Activated CD8-positive, alpha-beta T cell treated with anti-CD3 and anti-CD28 coated beads, Interleukin-2, amount 10 ng/mL, durations not matched to agents 7 days and 5 days (primary cell): Measurements from ENCODE around the gene BPIFB2. TPM values are rescaled to one million over a fixed set of nuclear protein-coding genes. Genes with fewer than 3 reads are reported as not detected.
"Not testable (repeated sequence)": the region's sequence is repeated elsewhere in the genome, so short reads cannot be mapped to it uniquely, and the experiment has no call there.

Source experiments
- ATAC-seq: fragments of 150-1000 bp; cut with Tn5 transposase; one replicate; pipeline ENCODE4 v1.10.0; 2021; ENCODE audit warnings: moderate library complexity
- CTCF ChIA-PET: fragments of 350-600 bp; sonication (Branson Sonifier 250); formaldehyde crosslinking; loops from one replicate; lab custom pipeline; 2021; ENCODE audit warnings: antibody characterized with exemption; lab: Charles Lee
- POLR2A ChIA-PET: fragments of 350-600 bp; sonication (Branson Sonifier 250); formaldehyde crosslinking; loops from one replicate; lab custom pipeline; 2021; ENCODE audit warnings: antibody characterized with exemption; lab: Charles Lee
- DNase-seq: peaks from one replicate; pipeline ENCODE4 v3.0.0-alpha.2; 2020
- H3K27ac Mint-ChIP-seq: one replicate; pipeline ENCODE4 v1.8.0; 2021; ENCODE audit warnings: mild to moderate bottlenecking, mixed read lengths
- H3K27me3 Mint-ChIP-seq: one replicate; pipeline ENCODE4 v1.8.0; 2021; ENCODE audit warnings: low read depth, mixed read lengths
- H3K36me3 Mint-ChIP-seq: one replicate; pipeline ENCODE4 v1.8.0; 2021; ENCODE audit warnings: low read depth, mixed read lengths
- H3K4me1 Mint-ChIP-seq: one replicate; pipeline ENCODE4 v1.8.0; 2021; ENCODE audit warnings: low read depth, mixed read lengths
- H3K4me3 Mint-ChIP-seq: one replicate; pipeline ENCODE4 v1.8.0; 2021; ENCODE audit warnings: mild to moderate bottlenecking, mixed read lengths
- H3K9me3 Mint-ChIP-seq: one replicate; pipeline ENCODE4 v1.8.0; 2022; ENCODE audit warnings: mixed read lengths; ENCODE audit not compliant: insufficient read depth
- total RNA-seq, 2 experiments: library from RNA; stranded (reverse); gene quantifications; one replicate each; pipeline ENCODE4 v1.2.3, GENCODE V29; 2021

Gene BPIFB2, protein sequence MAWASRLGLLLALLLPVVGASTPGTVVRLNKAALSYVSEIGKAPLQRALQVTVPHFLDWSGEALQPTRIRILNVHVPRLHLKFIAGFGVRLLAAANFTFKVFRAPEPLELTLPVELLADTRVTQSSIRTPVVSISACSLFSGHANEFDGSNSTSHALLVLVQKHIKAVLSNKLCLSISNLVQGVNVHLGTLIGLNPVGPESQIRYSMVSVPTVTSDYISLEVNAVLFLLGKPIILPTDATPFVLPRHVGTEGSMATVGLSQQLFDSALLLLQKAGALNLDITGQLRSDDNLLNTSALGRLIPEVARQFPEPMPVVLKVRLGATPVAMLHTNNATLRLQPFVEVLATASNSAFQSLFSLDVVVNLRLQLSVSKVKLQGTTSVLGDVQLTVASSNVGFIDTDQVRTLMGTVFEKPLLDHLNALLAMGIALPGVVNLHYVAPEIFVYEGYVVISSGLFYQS
- not detected for total RNA-seq

DNA sequence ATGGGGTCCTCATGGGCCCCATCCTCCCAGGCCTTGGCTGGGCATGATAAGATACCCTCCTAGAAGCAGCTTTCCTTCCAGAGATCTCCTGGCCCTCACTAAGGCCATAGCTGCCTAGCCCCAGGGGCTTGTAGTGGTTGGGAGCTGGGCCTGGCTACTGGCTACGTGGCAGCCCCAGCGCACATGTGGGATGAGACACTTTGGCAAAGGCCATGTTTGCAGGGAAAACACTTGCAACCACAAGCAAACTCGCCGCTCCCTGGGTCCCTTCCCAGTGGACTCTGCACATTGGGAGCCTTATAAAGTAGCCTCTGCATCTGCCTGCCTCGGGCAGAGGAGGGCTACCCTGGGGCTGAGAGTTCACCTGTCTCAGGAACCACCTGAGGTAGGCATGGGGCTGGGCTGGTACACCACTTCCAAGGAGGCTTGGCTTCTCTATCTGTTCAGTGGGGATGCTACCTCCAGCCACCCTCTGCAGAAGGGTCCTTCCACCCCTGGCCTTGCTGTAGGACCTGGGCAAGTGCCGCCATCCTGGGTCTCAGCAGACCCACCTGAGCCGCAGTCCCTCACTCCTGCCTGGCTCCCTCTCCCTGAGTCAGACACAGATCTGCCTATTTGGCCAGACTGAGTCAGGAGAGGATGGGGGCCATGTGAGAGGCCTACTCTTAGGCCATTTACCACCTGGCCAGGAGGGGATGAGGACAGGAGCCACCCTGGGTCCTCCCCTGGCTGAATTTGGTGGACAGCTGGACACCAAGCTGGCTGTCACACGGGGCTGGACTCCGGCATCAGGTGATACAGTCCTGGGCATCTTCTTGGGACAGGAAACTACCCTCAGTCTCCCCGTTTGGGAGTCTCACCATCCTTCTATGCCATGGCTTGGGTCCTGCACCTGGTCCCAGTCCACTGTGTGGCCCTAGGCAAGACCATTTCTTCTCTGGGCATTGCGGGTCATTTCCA, at the start of gene BPIFB2:
TSS of gene BPIFB2 (plus strand) at position 329 of the 960 bp plus-strand sequence. CDS start 871 bp downstream, outside the sequence.
- Mint-ChIP-seq H3K4me1 (peaks cover 3% of the 10 kb centered on the region), H3K36me3 (peaks cover 3% of the 10 kb centered on the region), H3K9me3 (no peaks in the 10 kb centered on the region), H3K27ac (no peak within 1 kb of the TSS), H3K27me3 (no peaks in the 10 kb centered on the region), H3K4me3 (no peak within 1 kb of the TSS)
- ATAC-seq, result peak; percentile 33
- ChIA-PET CTCF (interaction anchor here (2.9 to 4.7 kb wide), 2 partner anchors 62 to 106 kb away, joined by 22 to 47 read pairs; no protein-coding TSS in a partner anchor), POLR2A (interaction anchor here (1.7 kb wide), 1 partner anchor 40 kb away, joined by 5 read pairs; no protein-coding TSS in a partner anchor)
- no peak for DNase-seq

- ChIA-PET CTCF (interaction anchor here (1.3 to 2.4 kb wide), 2 partner anchors 13 to 46 kb away, joined by 3 to 13 read pairs; partner anchors contain the start of gene SUN5), POLR2A (interaction anchor here (0.7 kb wide), 1 partner anchor 14 kb away, joined by 3 read pairs; no protein-coding TSS in a partner anchor)
- Mint-ChIP-seq H3K9me3 (peaks cover 31% of the 10 kb centered on the region), H3K4me1 (peaks cover 24% of the 10 kb centered on the region), H3K36me3 (peaks cover 23% of the 10 kb centered on the region), H3K4me3 (no peak overlapping the region), H3K27me3 (no peaks in the 10 kb centered on the region), H3K27ac (no peak overlapping the region)
- ATAC-seq, result no peak
- DNase-seq, result no peak
Measured at GRCh38 chr20:32958574-32958973, 48.9 kb upstream of the BPIFB2 start.

DNA sequence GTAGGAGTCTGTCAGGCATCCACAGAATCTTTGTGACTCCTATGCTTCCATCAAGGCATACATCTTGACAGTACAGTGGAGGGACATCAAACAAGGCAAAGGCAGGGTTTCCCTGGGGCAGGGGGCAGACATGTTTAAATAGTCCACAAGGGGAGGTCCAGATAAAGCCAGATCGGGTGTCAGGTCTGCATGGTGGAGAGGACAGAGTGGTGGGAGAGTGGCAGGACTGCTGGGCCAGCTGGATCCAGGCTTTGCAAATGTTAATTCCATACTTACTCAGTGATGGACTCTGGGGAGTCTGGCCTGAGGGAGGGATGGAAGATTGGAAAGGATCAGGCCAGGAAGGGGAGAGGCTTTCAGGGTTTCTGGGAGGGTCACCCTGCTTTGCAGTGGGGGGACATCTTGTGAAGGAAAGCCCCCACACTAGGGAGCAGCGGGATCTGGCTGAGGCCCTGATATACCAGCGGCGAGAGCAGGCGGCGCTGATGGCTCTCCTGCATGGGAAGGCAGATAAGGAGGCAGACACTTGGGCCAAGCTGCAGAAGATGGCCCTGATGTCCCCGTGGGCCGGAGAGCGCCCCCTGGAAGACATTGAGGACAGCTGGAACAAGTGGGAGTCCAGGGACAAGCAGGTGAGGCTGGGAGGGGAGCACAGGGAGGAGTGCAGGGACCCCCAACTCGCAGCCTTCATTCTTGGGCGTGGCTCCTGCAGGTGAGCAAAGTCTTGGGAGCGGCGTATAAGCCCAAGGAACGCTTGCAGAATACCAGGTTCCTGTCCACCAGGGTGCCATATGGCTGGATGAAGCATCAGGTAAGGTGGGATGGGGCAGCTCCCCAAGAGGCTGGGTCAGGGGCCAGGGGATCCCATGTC, 47.9 kb upstream of the BPIFB2 start:
- ATAC-seq (no peak), DNase-seq (no peak)
- CTCF ChIA-PET, result interaction anchor here (1.0 to 2.3 kb wide), 2 partner anchors 12 to 14 kb away, joined by 4 to 9 read pairs; no protein-coding TSS in a partner anchor
- no peak overlapping the region for H3K27ac Mint-ChIP-seq
- peaks cover 26% of the 10 kb centered on the region for H3K9me3 Mint-ChIP-seq
- H3K36me3 Mint-ChIP-seq, result peaks cover 21% of the 10 kb centered on the region
- H3K4me3 Mint-ChIP-seq, result no peak overlapping the region
- H3K4me1 Mint-ChIP-seq, result peaks cover 32% of the 10 kb centered on the region
- no peaks in the 10 kb centered on the region for H3K27me3 Mint-ChIP-seq
- POLR2A ChIA-PET, result no interaction called here

GRCh38 chr20:32960222-32960518, 47.3 kb upstream of the BPIFB2 start:
- Mint-ChIP-seq H3K4me1 (peaks cover 35% of the 10 kb centered on the region), H3K36me3 (peaks cover 18% of the 10 kb centered on the region), H3K4me3 (no peak overlapping the region), H3K27me3 (no peaks in the 10 kb centered on the region), H3K27ac (no peak overlapping the region), H3K9me3 (peaks cover 25% of the 10 kb centered on the region)
- DNase-seq (no peak), ATAC-seq (no peak)
- POLR2A ChIA-PET, result interaction anchor here (0.6 kb wide), 1 partner anchor 9 kb away, joined by 3 read pairs; no protein-coding TSS in a partner anchor
- CTCF ChIA-PET, result interaction anchor here (1.0 to 2.3 kb wide), 2 partner anchors 11 to 14 kb away, joined by 4 to 9 read pairs; no protein-coding TSS in a partner anchor

DNA sequence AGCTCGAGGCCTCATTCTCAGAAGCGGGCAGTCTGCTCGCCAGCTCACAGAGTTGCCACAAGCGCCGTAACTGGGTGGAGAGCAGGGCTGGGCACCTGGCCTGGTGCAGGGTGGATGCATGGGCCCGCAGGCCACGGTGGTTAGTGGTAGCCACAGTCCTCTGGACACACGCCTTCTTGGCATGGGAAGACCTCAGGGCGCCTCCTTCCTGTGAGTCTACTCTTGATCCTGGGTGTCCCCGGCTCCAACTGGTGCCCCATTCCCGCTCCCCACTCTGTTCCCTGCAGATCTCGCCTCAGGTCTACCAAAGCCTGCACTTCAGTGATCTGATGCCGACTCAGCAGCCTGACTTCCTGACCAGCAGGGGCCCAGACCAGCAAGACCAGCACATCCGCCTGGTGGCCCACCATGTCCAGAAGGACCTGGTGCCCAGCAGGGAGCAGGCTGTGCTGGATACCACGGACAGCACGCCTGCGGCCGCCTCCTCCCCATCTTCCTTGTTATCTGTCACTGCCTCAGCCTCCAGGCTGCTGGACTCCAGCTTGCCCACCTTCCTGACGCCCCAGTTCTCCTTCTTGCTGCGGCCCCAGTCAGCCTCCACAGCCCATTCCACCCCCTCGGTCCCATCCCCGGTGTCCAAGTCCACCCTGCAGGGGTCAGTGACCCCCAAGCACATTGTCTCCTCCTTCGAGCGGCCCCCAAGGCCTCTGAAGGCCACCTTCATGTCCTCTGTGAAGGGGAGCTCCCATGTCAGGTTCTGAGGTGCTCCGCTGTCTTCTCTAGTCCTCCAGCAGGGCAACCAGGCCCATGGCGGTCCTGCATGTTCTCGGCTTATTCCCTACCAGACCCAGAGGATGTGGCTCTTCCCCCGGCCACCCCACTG, 46.4 kb upstream of the BPIFB2 start:
- no peaks in the 10 kb centered on the region for H3K27me3 Mint-ChIP-seq
- H3K27ac Mint-ChIP-seq, result no peak overlapping the region
- DNase-seq (peak; percentile 19), ATAC-seq (no peak)
- no peak overlapping the region for H3K4me3 Mint-ChIP-seq
- CTCF ChIA-PET, result interaction anchor here (1.0 to 2.3 kb wide), 2 partner anchors 10 to 15 kb away, joined by 4 to 9 read pairs; no protein-coding TSS in a partner anchor
- POLR2A ChIA-PET, result interaction anchor here (0.6 kb wide), 1 partner anchor 8 kb away, joined by 3 read pairs; no protein-coding TSS in a partner anchor
- peaks cover 20% of the 10 kb centered on the region for H3K9me3 Mint-ChIP-seq
- peaks cover 44% of the 10 kb centered on the region for H3K4me1 Mint-ChIP-seq
- peaks cover 15% of the 10 kb centered on the region for H3K36me3 Mint-ChIP-seq

DNA sequence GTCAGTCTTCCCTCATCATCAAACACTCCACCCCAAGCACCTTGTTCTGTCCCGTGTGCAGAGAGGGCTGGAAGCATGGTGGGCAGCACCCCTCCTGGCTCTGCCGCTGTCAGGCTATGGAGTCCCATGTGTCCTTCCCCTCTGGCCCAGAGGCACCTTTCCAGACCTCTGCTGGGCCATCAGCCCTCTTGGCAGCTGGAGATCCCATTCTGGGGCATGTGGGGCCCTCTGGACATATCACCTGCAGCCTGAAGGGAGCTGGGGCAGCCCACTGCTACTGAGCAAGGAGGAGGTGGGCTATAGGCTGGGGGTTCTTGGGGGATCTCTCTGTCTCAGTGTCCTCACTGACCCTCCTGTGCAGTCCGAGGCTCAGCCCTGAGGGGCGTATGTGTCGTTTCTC, 45.5 kb upstream of the BPIFB2 start:
- H3K4me1 Mint-ChIP-seq, result peaks cover 53% of the 10 kb centered on the region
- peaks cover 10% of the 10 kb centered on the region for H3K9me3 Mint-ChIP-seq
- CTCF ChIA-PET, result interaction anchor here (1.3 to 2.3 kb wide), 2 partner anchors 16 kb away, joined by 6 to 9 read pairs; no protein-coding TSS in a partner anchor
- peak; percentile 19 for DNase-seq
- H3K27me3 Mint-ChIP-seq, result no peaks in the 10 kb centered on the region
- no peak for ATAC-seq
- peaks cover 11% of the 10 kb centered on the region for H3K36me3 Mint-ChIP-seq
- no peak overlapping the region for H3K27ac Mint-ChIP-seq
- H3K4me3 Mint-ChIP-seq, result no peak overlapping the region
- POLR2A ChIA-PET, result no interaction called here

- POLR2A ChIA-PET, result not testable (repeated sequence)
Measured at GRCh38 chr20:32962646-32963045, 44.9 kb upstream of the BPIFB2 start.

DNA sequence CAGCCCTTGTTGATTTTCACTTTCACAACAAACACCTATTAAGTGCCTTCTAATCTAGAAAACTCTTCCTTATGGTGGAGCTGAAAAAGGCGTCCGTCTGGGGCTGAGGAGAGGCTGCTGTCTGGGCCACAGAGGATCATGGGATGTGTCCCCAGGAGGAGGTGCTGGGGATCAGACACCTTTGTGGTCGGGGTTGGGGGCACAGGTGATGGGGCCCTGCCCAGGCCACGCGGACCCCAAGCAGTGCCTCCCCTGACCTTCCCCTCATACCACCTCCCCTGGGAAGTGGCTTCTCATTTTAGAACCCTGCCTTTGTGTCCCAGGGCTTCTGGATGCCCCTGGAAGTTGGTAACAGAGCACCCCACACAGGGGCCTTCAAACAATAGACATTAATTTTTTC, 44.3 kb upstream of the BPIFB2 start:
- Mint-ChIP-seq H3K27me3 (no peaks in the 10 kb centered on the region), H3K4me3 (no peak overlapping the region), H3K4me1 (peaks cover 65% of the 10 kb centered on the region), H3K9me3 (no peaks in the 10 kb centered on the region), H3K27ac (peak overlapping the region; percentile 8), H3K36me3 (peaks cover 4% of the 10 kb centered on the region)
- CTCF ChIA-PET, result interaction anchor here (0.5 to 1.3 kb wide), 2 partner anchors 17 to 1532 kb away, joined by 3 to 6 read pairs; no protein-coding TSS in a partner anchor
- POLR2A ChIA-PET, result no interaction called here
- ATAC-seq (no peak), DNase-seq (peak; percentile 22)

More at GRCh38 chr20:32962646-32963045, 44.9 kb upstream of the BPIFB2 start:
- not testable (repeated sequence) for H3K4me3 Mint-ChIP-seq, ATAC-seq, H3K36me3 Mint-ChIP-seq, H3K27ac Mint-ChIP-seq, H3K9me3 Mint-ChIP-seq, DNase-seq, H3K27me3 Mint-ChIP-seq
- CTCF ChIA-PET, result interaction anchor here (0.5 to 1.3 kb wide), 2 partner anchors 17 to 1532 kb away, joined by 3 to 6 read pairs; no protein-coding TSS in a partner anchor
- H3K4me1 Mint-ChIP-seq, result peaks cover 59% of the 10 kb centered on the region

DNA sequence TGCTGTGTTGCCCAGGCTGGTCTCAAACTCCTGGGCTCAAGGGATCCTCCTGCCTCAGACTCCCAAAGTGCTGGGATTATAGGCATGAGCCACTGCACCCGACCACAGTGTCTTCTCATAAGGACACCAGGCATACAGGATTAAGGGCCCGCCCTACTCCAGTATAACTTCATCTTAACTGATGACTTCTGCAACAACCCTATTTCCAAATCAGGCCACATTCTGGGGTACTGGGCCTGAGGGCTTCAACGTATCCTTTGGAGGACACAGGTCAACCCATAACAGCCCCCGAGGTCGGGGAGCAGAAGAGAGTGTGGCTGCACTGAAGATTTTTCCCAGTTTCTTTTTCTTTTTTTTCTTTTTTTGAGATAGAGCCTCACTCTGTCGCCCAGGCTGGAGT, 42.9 kb upstream of the BPIFB2 start:
- Mint-ChIP-seq H3K4me3 (no peak overlapping the region), H3K4me1 (peaks cover 79% of the 10 kb centered on the region), H3K36me3 (peaks cover 1% of the 10 kb centered on the region), H3K9me3 (no peaks in the 10 kb centered on the region), H3K27ac (no peak overlapping the region), H3K27me3 (no peaks in the 10 kb centered on the region)
- ATAC-seq, result no peak
- ChIA-PET POLR2A (interaction anchor here (3.8 kb wide), 1 partner anchor 19 kb away, joined by 26 read pairs; no protein-coding TSS in a partner anchor), CTCF (interaction anchor here (7.1 kb wide), 1 partner anchor 19 kb away, joined by 71 read pairs; no protein-coding TSS in a partner anchor)
- DNase-seq, result no peak
